ENCODE measurements around the gene RAB38.

The RAB38 gene

DNA sequence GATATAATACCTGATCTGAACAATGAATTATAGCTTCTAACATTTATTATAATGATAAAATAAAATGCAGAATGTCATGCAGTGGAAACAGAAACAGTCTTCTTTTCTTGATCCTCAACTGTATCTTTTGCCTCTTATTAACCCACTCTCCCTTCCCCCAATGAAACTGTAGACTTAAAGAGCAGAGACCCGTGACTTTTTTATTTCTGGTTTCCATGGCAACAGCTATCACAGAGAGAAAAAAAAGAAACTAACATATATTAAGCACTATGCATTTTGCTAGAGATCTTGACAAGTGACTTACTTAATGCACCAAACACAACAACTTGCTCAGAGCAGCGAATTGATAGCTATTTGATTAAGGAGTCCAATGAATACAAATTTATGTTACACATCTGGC is 69.3 kb downstream of the RAB38 start:
- TF ChIP-seq, protein P1, sequence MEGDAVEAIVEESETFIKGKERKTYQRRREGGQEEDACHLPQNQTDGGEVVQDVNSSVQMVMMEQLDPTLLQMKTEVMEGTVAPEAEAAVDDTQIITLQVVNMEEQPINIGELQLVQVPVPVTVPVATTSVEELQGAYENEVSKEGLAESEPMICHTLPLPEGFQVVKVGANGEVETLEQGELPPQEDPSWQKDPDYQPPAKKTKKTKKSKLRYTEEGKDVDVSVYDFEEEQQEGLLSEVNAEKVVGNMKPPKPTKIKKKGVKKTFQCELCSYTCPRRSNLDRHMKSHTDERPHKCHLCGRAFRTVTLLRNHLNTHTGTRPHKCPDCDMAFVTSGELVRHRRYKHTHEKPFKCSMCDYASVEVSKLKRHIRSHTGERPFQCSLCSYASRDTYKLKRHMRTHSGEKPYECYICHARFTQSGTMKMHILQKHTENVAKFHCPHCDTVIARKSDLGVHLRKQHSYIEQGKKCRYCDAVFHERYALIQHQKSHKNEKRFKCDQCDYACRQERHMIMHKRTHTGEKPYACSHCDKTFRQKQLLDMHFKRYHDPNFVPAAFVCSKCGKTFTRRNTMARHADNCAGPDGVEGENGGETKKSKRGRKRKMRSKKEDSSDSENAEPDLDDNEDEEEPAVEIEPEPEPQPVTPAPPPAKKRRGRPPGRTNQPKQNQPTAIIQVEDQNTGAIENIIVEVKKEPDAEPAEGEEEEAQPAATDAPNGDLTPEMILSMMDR (IDR thresholded peaks at IDR 0.05; ENCODE audit: borderline replicate concordance, insufficient read depth, low read depth, low read length), result no peak
- H3K4me3 ChIP-seq (ENCODE audit: low read depth, low read length), result no peak overlapping the region

DNA sequence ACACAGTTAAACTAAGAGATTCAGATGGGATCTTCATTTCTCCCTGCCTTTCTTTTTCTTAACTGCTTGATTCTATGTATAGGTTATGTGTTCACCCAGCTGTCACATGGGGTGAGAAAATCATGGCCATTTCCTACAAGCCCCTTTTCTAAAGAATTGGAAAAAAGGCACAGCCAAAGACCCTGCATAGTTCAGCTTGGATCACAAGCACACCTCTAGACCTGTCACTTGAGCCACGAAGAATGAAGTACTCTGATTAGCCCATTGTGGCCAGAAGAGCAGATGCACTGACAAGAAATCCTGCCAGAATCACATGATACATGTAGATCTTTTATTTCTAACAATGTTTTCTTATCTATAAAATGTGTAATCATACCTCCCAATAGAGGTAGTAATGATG is 69.7 kb downstream of the RAB38 start:
- TF ChIP-seq, protein P1 (IDR thresholded peaks at IDR 0.05; ENCODE audit: borderline replicate concordance, insufficient read depth, low read depth, low read length), result no peak
- H3K4me3 ChIP-seq (ENCODE audit: low read depth, low read length), result no peak overlapping the region

DNA sequence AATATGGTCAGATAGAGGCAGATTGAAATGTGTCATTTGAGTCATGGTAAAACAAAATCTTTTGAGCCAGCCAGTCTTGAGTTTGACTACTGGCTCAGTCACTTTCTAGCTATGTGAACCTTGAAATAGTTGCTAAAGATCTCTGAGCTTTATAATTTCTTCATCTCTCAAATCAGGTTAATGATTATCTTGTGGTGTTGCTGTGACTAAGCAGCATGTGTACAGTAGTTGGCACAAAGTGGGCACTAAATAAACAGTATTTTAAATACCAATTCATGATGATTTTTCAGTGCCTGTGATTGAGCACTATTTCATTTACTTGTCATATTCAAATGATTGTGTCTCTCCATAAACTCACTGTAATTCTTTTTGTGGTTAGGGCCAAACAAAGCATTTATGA is 70.8 kb downstream of the RAB38 start:
- TF ChIP-seq, protein P1 (IDR thresholded peaks at IDR 0.05; ENCODE audit: borderline replicate concordance, insufficient read depth, low read depth, low read length), result no peak

DNA sequence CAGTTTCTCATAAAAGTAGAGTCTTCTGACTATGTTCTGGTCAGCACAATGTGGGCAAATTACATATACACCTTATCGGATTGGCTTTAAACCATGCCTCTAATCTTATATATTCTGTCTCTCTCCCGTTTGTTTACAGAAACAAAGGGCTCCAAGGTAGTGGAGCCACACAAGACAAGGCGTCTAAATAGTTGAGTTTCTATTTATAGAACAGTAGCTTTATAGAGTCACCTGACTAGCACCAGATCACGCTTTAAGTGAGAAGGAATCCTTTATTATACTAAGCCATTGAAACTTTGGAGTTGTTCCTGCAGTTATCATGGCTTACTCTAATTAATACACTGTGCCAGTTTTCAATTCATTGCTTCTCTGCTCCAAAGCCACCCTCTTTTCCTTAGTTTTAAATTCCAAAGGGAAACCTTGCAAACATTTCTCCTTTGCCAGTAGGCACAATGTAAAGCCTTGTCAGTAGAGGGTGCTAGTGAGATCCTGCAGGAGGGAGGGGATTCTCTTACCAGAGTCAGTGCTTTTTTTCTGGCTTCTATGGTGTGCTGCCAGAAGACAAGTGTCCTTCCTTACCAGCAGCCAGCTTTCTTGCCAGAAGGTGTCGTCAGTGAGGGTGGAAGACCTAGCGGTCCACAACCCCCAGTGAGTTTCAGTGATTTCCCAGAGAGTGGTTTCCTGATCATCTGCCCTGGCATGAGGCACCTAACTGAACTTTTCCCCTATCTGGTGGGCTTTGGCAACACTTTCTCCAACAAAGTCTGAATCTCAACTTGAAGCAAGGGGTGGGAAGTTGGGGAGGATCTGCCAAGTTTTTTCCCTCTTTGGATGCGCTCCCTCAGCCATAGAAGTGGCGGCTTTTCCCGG is 71.7 kb downstream of the RAB38 start:
- no peak overlapping the region for H3K4me3 ChIP-seq (ENCODE audit: low read depth, low read length)

More for the DNA sequence above, 70.8 kb downstream of the RAB38 start:
- no peak overlapping the region for H3K4me3 ChIP-seq (ENCODE audit: low read depth, low read length)

DNA sequence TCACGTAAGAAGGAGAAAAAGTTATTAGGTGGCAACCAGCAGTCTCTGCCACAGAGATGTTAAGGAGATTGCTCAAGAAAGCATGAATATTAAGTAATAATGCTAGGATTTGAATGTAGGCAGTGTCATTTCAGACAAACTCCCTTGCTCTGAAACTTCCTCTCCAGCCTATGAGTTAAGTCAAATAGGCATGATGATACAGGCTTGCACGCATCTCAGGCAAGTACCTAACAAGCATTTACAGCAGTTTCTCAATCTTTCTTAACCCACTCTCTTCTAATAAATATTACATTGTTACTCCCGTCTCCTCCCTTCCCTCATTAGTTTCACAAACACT is 72.7 kb downstream of the RAB38 start:
- H3K4me3 ChIP-seq (ENCODE audit: low read depth, low read length), result no peak overlapping the region
- TF ChIP-seq, protein P1 (IDR thresholded peaks at IDR 0.05; ENCODE audit: borderline replicate concordance, insufficient read depth, low read depth, low read length), result no peak

More for the DNA sequence above, 71.7 kb downstream of the RAB38 start:
- TF ChIP-seq, protein P1 (IDR thresholded peaks at IDR 0.05; ENCODE audit: borderline replicate concordance, insufficient read depth, low read depth, low read length), result peak; percentile 85; the same call in 1 of the 2 replicates

DNA sequence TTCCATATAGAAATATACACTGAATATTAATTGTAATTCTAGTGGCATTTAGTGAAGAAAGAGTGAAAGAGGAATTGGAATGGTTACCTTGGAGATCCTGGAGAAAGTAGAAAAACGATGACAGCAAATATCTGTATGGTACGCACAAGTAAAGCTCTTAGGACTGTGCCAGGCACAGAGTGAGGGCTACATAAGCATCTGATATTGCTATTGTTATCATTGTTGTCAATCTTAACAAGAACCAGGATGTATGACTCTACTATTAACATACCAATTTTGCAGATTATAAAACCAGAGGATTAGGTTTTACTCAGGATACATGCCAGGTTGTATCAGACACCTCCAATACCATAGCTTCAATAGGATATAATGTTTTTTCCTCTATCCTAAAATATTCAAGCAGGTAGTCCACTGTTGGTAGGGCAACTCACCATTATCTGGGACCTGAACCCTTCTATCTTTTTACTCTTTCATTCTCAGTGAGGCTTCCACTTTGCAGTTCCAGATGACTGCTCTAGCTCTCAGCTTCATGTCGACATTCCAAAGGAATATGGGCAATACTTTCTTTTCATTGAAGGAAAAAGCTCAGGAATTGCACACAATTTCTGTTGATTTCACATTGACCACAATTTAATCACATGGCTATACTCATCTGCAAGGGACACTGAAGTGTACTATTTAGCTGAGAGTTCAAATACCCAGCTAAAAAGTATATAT is 73.2 kb downstream of the RAB38 start:
- no peak overlapping the region for H3K4me3 ChIP-seq (ENCODE audit: low read depth, low read length)
- TF ChIP-seq, protein P1 (IDR thresholded peaks at IDR 0.05; ENCODE audit: borderline replicate concordance, insufficient read depth, low read depth, low read length), result no peak

Measured in GM12875 (cell line).